GM10266 (cell line): Measurements from ENCODE around the gene TNRC6C.
"Not testable (repeated sequence)": the region's sequence is repeated elsewhere in the genome, so short reads cannot be mapped to it uniquely, and the experiment has no call there.

Experiments
- DNase-seq: peaks from one replicate; pipeline ENCODE4 v3.0.0; 2012; ENCODE audit errors: extremely low spot score
- TF ChIP-seq, protein P1 (sequence below): IDR thresholded peaks from 2 replicates; pipeline ENCODE4 v1.5.1; 2012; ENCODE audit warnings: mild to moderate bottlenecking, low read depth; ENCODE audit not compliant: control insufficient read depth, insufficient read depth; ENCODE audit errors: missing control alignments

Gene TNRC6C

DNA sequence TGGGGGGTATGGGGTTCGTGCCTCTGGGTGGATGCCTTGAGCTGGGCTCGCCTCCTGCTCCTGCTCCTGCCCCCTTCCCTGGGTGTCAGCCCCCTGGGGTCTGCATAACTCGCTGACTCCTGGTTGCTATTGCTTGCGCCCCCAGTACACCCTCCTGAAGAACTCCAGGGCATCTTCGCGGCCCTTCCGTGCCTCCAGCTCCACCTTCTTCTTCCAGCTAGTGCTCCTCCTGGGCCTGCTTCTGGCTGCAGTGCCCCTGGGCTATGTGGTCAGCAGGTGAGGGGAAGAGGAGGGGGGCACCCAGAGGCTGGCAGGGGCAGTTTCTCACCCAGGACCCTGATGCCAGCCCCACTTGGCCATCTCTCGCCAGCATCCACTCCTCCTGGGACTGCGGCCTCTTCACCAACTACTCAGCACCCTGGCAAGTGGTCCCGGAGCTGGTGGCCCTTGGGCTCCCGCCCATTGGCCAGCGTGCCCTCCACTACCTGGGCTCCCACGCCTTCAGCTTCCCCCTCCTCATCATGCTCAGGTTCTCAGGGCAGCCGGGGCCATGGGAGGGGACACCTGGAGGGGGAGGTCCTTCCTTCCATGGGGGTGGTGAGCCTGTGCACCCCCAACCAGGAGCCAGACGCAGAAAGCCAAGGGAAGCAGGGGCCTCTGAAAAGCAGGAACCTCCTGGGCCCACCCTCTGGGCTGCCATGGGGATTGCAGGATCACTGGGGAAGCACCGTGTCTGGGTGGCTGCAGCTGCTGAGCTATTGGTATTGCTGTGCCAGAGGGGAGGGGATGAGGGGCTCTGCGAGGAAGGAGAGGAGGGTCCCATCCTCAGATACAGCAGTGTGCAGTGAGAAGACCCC, 179.9 kb downstream of the TNRC6C start:
- TF ChIP-seq, protein P1, sequence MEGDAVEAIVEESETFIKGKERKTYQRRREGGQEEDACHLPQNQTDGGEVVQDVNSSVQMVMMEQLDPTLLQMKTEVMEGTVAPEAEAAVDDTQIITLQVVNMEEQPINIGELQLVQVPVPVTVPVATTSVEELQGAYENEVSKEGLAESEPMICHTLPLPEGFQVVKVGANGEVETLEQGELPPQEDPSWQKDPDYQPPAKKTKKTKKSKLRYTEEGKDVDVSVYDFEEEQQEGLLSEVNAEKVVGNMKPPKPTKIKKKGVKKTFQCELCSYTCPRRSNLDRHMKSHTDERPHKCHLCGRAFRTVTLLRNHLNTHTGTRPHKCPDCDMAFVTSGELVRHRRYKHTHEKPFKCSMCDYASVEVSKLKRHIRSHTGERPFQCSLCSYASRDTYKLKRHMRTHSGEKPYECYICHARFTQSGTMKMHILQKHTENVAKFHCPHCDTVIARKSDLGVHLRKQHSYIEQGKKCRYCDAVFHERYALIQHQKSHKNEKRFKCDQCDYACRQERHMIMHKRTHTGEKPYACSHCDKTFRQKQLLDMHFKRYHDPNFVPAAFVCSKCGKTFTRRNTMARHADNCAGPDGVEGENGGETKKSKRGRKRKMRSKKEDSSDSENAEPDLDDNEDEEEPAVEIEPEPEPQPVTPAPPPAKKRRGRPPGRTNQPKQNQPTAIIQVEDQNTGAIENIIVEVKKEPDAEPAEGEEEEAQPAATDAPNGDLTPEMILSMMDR = no peak
- no peak for DNase-seq

DNA sequence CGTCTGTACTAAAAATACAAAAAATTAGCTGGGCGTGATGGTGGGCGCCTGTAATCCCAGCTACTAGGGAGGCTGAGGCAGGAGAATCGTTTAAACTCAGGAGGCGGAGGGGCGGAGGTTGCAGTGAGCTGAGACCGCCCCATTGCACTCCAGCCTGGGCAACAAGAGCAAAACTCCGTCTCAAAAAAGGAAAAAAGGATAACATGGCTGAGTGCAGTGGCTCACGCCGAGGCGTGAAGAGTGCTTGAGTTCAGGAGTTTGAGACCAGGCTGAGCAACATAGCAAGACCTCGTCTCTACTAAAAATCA, 181.3 kb downstream of the TNRC6C start:
- DNase-seq = not testable (repeated sequence)

DNA sequence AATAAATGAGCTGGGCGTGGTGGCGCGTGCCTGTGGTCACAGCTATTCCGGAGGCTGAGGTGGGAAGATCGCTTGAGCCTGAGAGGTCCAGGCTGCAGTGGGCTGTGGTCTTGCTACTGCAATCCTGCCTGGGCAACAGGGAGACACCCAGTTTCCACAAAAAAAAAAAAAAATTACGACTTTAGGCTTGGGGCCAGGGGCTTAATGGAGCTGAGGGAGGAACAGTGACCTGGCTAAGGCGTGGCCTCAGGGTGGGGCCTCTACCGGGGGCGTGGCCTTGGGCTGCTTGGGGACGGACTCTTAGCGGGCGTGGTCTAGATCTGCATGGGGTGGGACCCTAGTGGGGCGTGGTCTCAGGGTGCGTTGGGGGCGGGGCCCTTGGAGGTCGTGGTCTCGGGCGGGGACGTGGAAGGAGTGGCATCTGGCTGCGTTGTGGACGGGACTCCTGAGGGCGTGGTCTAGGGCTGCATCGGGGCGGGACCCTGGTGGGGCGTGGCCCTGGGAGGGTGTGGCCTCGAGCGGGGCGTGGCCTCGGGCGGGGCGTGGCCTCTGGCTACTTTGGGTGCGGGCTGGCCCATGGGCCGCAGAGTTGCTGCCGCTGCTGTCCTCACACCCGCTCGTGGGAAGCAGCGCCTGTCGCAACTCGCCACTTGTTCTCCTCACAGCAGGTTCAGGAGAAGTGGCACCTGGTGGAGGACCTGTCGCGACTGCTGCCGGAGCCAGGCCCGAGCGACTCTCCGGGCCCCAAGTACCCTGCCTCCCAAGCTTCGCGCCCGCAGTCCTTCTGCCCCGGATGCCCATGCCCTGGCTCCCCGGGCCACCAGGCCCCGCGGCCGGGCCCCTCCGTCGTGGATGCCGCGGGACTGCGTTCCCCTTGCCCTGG, 181.9 kb downstream of the TNRC6C start:
- peak; percentile 96 for DNase-seq

DNA sequence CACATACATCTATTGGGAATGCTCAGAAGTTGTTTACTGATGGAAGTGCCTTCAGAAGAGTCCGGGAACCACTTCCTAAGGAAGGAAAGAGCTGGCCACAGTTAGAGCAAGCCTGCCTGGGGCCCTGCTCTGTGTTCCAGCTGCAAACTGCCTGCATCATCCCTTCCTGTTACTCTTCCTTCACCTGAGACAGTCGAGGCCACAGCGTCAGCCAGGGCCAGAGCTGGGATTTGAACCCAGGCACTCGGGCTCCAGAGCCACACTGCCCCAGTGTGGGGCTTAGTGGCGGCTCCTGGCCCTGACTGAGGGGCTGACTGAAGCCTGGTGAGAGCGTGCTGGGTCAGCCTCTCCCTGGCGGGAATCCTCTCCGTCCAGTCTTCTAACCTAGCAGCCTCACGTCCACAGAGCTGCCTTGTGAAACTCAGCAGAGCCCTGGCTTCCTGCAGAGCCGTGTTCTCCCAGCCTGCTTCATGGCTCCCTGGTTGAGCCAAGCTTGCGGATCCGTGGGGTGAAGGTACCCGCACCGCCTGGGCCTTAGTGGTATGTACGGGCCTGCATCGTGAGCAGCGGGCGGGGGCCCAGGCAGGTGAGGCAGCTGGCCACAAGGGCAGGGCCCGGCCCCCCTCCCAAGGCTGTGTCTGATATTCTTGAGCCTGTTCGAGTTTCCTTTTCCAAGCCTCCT, 183.1 kb downstream of the TNRC6C start:
- TF ChIP-seq, protein P1 = no peak
- DNase-seq = no peak

More for the DNA sequence above, 181.9 kb downstream of the TNRC6C start:
- TF ChIP-seq, protein P1 = no peak

DNA sequence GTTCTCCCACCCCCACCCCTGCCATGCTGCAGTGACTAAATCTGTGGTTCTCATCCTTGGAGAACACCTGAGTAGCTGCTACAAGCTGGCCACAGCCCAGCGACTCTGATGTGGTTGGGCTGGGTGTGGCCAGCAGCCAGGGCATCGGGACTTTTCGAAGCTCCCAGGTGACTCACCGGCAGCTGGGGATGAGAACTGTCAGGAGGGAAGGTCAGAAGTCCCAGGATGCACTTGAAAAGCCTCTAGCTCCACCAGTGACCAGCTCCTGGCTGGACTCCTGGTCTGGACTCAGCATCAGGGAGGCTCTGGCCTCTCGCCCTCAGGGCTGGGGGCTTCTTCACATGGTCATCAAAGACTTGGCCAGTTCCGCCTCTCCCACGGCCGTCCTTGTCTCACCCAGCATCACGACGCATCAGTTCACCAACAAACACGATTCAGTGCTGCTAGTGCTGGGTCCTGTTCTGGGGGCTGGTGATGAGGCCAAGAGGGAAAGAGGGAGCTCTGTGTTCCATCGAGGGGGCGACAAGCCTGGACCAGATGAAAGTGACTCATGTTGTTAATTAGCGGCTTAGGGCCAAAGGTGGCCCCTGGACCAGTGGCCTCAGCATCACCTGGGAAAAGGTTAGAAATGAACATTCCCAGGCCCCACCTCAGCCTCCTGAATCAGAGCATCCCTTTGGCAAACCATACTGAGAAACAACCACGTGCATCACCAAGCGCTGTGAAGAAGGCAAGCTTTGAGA, 183.8 kb downstream of the TNRC6C start:
- TF ChIP-seq, protein P1 = no peak

DNA sequence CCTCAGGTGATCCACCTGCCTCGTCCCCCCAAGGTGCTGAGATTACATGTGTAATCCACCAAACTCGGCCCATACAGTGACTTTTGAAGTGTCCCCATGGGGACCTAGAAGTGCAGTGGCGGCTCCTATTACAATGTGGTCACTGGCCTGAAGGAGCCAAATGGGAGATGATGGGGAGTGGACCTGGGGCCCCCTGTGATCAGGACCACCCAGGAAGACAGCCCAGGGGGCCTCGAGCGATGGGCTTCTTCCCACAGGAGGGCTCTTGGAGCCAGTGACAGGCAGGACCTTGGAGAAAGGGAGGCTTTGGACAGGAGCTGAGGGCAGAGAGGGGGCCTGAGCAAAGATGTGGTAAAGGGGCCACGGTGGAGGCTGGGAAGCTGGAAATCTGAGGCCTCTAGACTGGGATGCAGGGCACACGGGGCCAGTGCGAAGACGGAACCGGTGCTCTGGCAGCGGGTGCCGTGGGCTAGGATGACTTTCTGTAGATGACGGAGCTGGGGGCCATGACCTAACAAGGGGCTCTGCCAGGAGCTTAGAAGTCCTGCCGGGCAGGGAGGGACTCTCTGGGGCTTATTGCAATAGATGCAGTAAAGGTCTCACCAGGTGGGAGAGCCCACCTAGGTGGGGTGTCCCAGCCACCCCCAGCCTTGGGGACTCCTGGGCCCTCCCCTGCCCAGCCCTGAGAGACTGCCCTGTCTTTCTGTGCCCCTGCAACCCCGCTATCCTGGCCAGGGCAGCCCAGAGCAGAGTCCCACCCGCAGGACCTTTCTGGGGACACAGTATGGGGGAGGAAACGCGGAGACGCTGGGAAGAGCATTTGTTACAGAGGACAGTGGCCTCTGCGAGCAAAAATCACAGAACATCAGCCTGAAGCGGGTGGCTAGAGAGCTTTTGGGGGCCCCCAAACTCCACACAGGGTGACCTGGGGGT, 185.0 kb downstream of the TNRC6C start:
- TF ChIP-seq, protein P1 = no peak
- DNase-seq = no peak

More for the DNA sequence above, 183.8 kb downstream of the TNRC6C start:
- DNase-seq = no peak
